ENCODE data around the gene MTX1. TPM values are rescaled to one million over a fixed set of nuclear protein-coding genes. Genes with fewer than 3 reads are reported as not detected.
"Not testable (repeated sequence)": the region's sequence is repeated elsewhere in the genome, so short reads cannot be mapped to it uniquely, and the experiment has no call there.

MTX1 gene
- total and polyA plus RNA-seq, 2 of the 4 experiments (the other 2 are of a cell fraction): 67.2 to 73.7 TPM

DNA sequence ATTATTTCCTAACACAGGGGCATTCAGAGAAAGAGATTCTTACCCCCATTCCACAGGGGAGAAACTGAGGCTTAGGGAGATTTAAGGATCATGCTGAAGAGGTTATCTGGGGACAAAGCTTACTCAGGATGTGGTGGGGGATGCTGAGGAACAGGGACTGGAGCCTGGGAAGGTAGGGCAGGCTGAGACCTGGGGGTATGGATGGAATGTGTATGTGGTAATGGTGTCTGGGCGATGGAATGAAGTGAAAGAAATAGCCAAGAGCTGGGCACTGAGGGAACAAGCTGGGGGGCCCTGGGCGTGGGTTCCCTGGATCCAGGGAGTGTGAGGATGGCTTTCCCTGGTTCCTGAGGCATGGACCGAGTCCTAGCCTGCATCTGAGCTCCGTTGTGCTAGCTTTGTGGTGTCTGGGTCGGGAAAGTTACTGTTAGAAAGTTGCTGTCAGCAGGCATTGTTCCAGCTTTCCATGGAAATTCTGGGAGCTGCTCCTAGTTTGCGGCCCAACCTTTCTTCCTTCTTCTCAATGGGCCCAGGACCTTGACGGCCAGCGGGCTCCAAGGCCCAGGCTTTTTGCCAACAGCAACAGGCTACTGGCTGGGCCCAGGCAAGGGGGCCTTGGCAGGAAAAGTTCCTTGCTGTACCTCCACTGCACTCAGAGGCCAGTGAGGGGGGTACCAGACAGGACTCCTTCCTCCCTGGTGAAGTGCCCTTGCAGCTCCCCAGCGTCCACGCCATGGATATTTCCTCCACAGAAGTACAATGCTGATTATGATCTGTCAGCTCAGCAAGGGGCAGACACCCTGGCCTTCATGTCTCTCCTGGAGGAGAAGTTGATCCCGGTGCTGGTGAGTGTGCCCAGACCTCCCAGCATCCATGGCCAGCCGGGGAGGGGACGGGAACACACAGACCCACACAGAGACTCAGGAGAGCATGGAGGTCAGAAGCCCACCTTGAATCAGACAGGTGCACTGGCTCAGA lies 23.8 kb downstream of the MTX1 start:
- H3K14ac ChIP-seq (replicated peaks; ENCODE audit: low read depth, low read length): peak overlapping the region; percentile 7; the same call in 1 of the 2 replicates
- H2AFZ ChIP-seq (replicated peaks; ENCODE audit: low read length, poor library complexity); CTCF ChIA-PET; H3K4me3 ChIP-seq (ENCODE audit: insufficient read depth, low read depth, low read length); POLR2A ChIA-PET (ENCODE audit: unreplicated experiment); H3K9me1 ChIP-seq (ENCODE audit: insufficient read depth, low read length); H2BK15ac ChIP-seq (ENCODE audit: low read depth, low read length); H3K4me1 ChIP-seq (ENCODE audit: control insufficient read depth, insufficient read depth, low read length); in situ Hi-C loops (cut with MboI; ENCODE audit: low sequenced_read_pairs); H2AK9ac ChIP-seq (replicated peaks; ENCODE audit: low read depth, low read length, poor library complexity); ATAC-seq (ENCODE audit: low read depth); H3K4me2 ChIP-seq (ENCODE audit: low read depth, low read length); intact Hi-C loops (cut with micrococcal nuclease); H3K27me3 ChIP-seq (ENCODE audit: control insufficient read depth, insufficient read depth, low read length); BruUV-seq (replicated peaks); dilution Hi-C loops (cut with HindIII; ENCODE audit: low sequenced_read_pairs, unreplicated experiment); H3K56ac ChIP-seq (ENCODE audit: extremely low read depth, insufficient read depth, low read length); H4K20me1 ChIP-seq (ENCODE audit: insufficient read depth, low read length); H3K79me1 ChIP-seq (ENCODE audit: low read depth in 1 of 2, low read length in 2 of 2); H3K9me3 ChIP-seq (ENCODE audit: control insufficient read depth, insufficient read depth, low read length): not testable (repeated sequence)
- 0 out of 2 replicates have a peak overlapping the region, but pooled peaks have one; percentile 34 for H2BK120ac ChIP-seq (ENCODE audit: low read depth, low read length)
- H3K27ac ChIP-seq (ENCODE audit: insufficient read depth, low read length): peak overlapping the region; percentile 43; the same call in 1 of the 2 replicates
- H3K23ac ChIP-seq (ENCODE audit: low read depth, low read length): peak overlapping the region; percentile 85; the same call in 1 of the 2 replicates
- H3K18ac ChIP-seq (ENCODE audit: low read depth, low read length): peak overlapping the region; percentile 87
- H4K5ac ChIP-seq (ENCODE audit: low read depth, low read length): peak overlapping the region; percentile 78
- no CpG with 5 or more reads among the region's 13 CpGs for WGBS, 2 experiments (ENCODE audit: extremely low coverage in 2 of 2, insufficient read length in 1 of 2)
- H2BK20ac ChIP-seq (ENCODE audit: low read depth, low read length): 0 out of 2 replicates have a peak overlapping the region, but pooled peaks have one; percentile 14
- H2AK5ac ChIP-seq (ENCODE audit: low read depth, low read length): peak overlapping the region; percentile 67; the same call in 1 of the 2 replicates
- peak overlapping the region; percentile 63 to 72; a peak in 2 of 4 replicates for H4K8ac ChIP-seq (ENCODE audit: low read depth in 2 of 2, low read length in 2 of 2)
- H3K36me3 ChIP-seq (ENCODE audit: control insufficient read depth, insufficient read depth, low read length): peaks cover 16% of the 10 kb centered on the region
- peak overlapping the region; percentile 41; the same call in 1 of the 2 replicates for H3K9ac ChIP-seq (ENCODE audit: low read depth, low read length)
- peak overlapping the region; percentile 17 for H2BK5ac ChIP-seq (ENCODE audit: low read depth, low read length, poor library complexity, severe bottlenecking)
- H4K91ac ChIP-seq (ENCODE audit: insufficient read depth, low read depth, low read length): peak overlapping the region; percentile 38
- H3K4ac ChIP-seq (ENCODE audit: low read depth, low read length): peak overlapping the region; percentile 50
- peak; percentile 23 for DNase-seq

DNA sequence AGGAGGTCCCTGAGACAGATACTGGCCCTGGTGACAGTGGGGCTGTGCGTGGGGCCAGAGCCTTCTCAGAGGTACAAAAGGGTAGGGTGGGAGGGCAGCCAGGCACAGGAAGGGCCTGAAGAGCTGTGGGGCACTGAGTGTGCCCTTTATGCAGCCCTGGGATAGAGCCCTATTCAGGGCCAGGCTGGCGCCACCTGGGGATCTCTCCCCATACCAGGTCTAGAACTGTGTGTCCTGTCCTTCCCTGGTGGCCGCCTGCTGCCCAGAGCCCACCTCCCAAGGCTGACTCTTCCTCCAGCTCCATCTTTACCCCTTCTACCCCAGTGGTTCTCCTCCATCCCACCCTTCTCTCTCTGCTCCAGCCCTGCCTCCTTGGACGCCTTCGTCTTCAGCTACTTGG lies 25.0 kb downstream of the MTX1 start:
- H2AK9ac ChIP-seq (replicated peaks; ENCODE audit: low read depth, low read length, poor library complexity); H4K20me1 ChIP-seq (ENCODE audit: insufficient read depth, low read length); in situ Hi-C loops (cut with MboI; ENCODE audit: low sequenced_read_pairs); intact Hi-C loops (cut with micrococcal nuclease); H2BK15ac ChIP-seq (ENCODE audit: low read depth, low read length); H4K5ac ChIP-seq (ENCODE audit: low read depth, low read length); H2BK20ac ChIP-seq (ENCODE audit: low read depth, low read length); H2BK120ac ChIP-seq (ENCODE audit: low read depth, low read length); H2AFZ ChIP-seq (replicated peaks; ENCODE audit: low read length, poor library complexity); H3K9me1 ChIP-seq (ENCODE audit: insufficient read depth, low read length); H3K9me3 ChIP-seq (ENCODE audit: control insufficient read depth, insufficient read depth, low read length); H3K79me1 ChIP-seq (ENCODE audit: low read depth in 1 of 2, low read length in 2 of 2); POLR2A ChIA-PET (ENCODE audit: unreplicated experiment); H3K4me2 ChIP-seq (ENCODE audit: low read depth, low read length); BruUV-seq (replicated peaks); DNase-seq; H3K23ac ChIP-seq (ENCODE audit: low read depth, low read length); H3K27ac ChIP-seq (ENCODE audit: insufficient read depth, low read length); H3K14ac ChIP-seq (replicated peaks; ENCODE audit: low read depth, low read length); dilution Hi-C loops (cut with HindIII; ENCODE audit: low sequenced_read_pairs, unreplicated experiment); H3K18ac ChIP-seq (ENCODE audit: low read depth, low read length); H2BK5ac ChIP-seq (ENCODE audit: low read depth, low read length, poor library complexity, severe bottlenecking); H3K4me1 ChIP-seq (ENCODE audit: control insufficient read depth, insufficient read depth, low read length); H4K91ac ChIP-seq (ENCODE audit: insufficient read depth, low read depth, low read length); CTCF ChIA-PET; H3K27me3 ChIP-seq (ENCODE audit: control insufficient read depth, insufficient read depth, low read length); H4K8ac ChIP-seq (ENCODE audit: low read depth in 2 of 2, low read length in 2 of 2); H3K4me3 ChIP-seq (ENCODE audit: insufficient read depth, low read depth, low read length); H2AK5ac ChIP-seq (ENCODE audit: low read depth, low read length); ATAC-seq (ENCODE audit: low read depth); H3K9ac ChIP-seq (ENCODE audit: low read depth, low read length); H3K4ac ChIP-seq (ENCODE audit: low read depth, low read length); H3K56ac ChIP-seq (ENCODE audit: extremely low read depth, insufficient read depth, low read length): not testable (repeated sequence)
- H3K36me3 ChIP-seq (ENCODE audit: control insufficient read depth, insufficient read depth, low read length): peaks cover 20% of the 10 kb centered on the region
- WGBS, 2 experiments (ENCODE audit: extremely low coverage in 2 of 2, insufficient read length in 1 of 2): 100% methylated on average over 1 of the region's 5 CpGs; no CpG with 5 or more reads in 1 of the 2 experiments
